DND-41 (cell line): ENCODE measurements around the gene CFAP97D2.

Experiments
- ATAC-seq: fragments of 200-7000 bp; cut with Tn5 transposase; 3 replicates; pipeline ENCODE4 v1.9.1; 2021; ENCODE audit warnings: low read depth; ENCODE audit not compliant: insufficient read depth
- DNase-seq: peaks from one replicate; pipeline ENCODE4 v3.0.0-alpha.2; 2020
- H2AFZ ChIP-seq: 2 replicates; pipeline ENCODE4 v1.6.0; 2012; ENCODE audit warnings: low read depth, low read length
- H3K27ac ChIP-seq: 2 replicates; pipeline ENCODE4 v1.5.1; 2012; ENCODE audit warnings: low read length, inconsistent platforms
- H3K27me3 ChIP-seq: fragments of 200-600 bp; sonication (generic); 2 replicates; pipeline ENCODE4 v1.6.0; 2012; ENCODE audit warnings: low read length, mild to moderate bottlenecking, inconsistent platforms; ENCODE audit not compliant: insufficient read depth, poor library complexity
- H3K36me3 ChIP-seq: 2 replicates; pipeline ENCODE4 v1.5.1; 2012; ENCODE audit warnings: low read length, inconsistent platforms; ENCODE audit not compliant: insufficient read depth
- H3K4me1 ChIP-seq: 2 replicates; pipeline ENCODE4 v1.5.1; 2012; ENCODE audit warnings: mild to moderate bottlenecking, low read length; ENCODE audit not compliant: insufficient read depth
- H3K4me2 ChIP-seq: 2 replicates; pipeline ENCODE4 v1.6.0; 2012; ENCODE audit warnings: mild to moderate bottlenecking, moderate library complexity, low read length, inconsistent platforms; ENCODE audit not compliant: insufficient read depth
- H3K4me3 ChIP-seq, 2 experiments: fragments of 200-600 bp in 1 of 2; shearing (Covaris generic) in 1 of 2; 2 replicates each; pipeline ENCODE4 v1.5.1; 2012 to 2016; ENCODE audit warnings: inconsistent platforms in 2 of 2, low read length in 2 of 2, mild to moderate bottlenecking in 2 of 2, low read depth in 1 of 2, moderate library complexity in 1 of 2
- H3K79me2 ChIP-seq: 2 replicates; pipeline ENCODE4 v1.6.0; 2012; ENCODE audit warnings: low read length, inconsistent platforms; ENCODE audit not compliant: insufficient read depth
- H3K9ac ChIP-seq: 2 replicates; pipeline ENCODE4 v1.6.0; 2012; ENCODE audit warnings: low read depth, mild to moderate bottlenecking, inconsistent platforms, low read length, moderate library complexity
- H3K9me3 ChIP-seq: 2 replicates; pipeline ENCODE4 v1.5.1; 2012; ENCODE audit warnings: low read length, moderate library complexity, mild to moderate bottlenecking, inconsistent platforms; ENCODE audit not compliant: insufficient read depth, severe bottlenecking
- H4K20me1 ChIP-seq: 2 replicates; pipeline ENCODE4 v1.6.0; 2012; ENCODE audit warnings: low read length; ENCODE audit not compliant: insufficient read depth
- CTCF ChIP-seq: IDR thresholded peaks from 2 replicates; pipeline ENCODE4 v1.5.1; 2012; ENCODE audit warnings: borderline replicate concordance, low read length, moderate library complexity, mild to moderate bottlenecking; ENCODE audit not compliant: poor library complexity, severe bottlenecking; ENCODE audit errors: extremely low read depth
- EZH2 ChIP-seq: IDR thresholded peaks from 3 replicates; pipeline ENCODE4 v1.6.1; 2012; ENCODE audit warnings: borderline replicate concordance, low read depth, mild to moderate bottlenecking, moderate library complexity, low read length, inconsistent platforms; ENCODE audit not compliant: severe bottlenecking

Gene CFAP97D2

GRCh38 chr13:114266241-114266640 lies 87.2 kb downstream of the CFAP97D2 start:
- TF ChIP-seq CTCF, result no peak
- TF ChIP-seq EZH2, result no peak
- no peaks in the 10 kb centered on the region for H3K27me3 ChIP-seq
- H3K36me3 ChIP-seq, result peaks cover 88% of the 10 kb centered on the region
- ATAC-seq (no peak), DNase-seq (no peak)
- no peak overlapping the region for H3K4me3 ChIP-seq
- no peaks in the 10 kb centered on the region for H3K79me2 ChIP-seq
- H3K4me1 ChIP-seq, result peaks cover 32% of the 10 kb centered on the region
- no peak overlapping the region for H3K4me2 ChIP-seq
- no peaks in the 10 kb centered on the region for H3K9me3 ChIP-seq
- no peak overlapping the region for H3K9ac ChIP-seq
- no peak overlapping the region for H2AFZ ChIP-seq
- H3K27ac ChIP-seq, result no peak overlapping the region
- H4K20me1 ChIP-seq, result peaks cover 11% of the 10 kb centered on the region

GRCh38 chr13:114268344-114269280 lies 89.6 kb downstream of the CFAP97D2 start:
- Histone ChIP-seq H3K36me3 (peaks cover 84% of the 10 kb centered on the region), H3K4me2 (no peak overlapping the region), H3K4me3 (no peak overlapping the region), H3K79me2 (no peaks in the 10 kb centered on the region), H4K20me1 (peaks cover 3% of the 10 kb centered on the region; the same call in 1 of the 2 replicates), H2AFZ (no peak overlapping the region), H3K9ac (no peak overlapping the region), H3K27me3 (no peaks in the 10 kb centered on the region), H3K4me1 (peaks cover 8% of the 10 kb centered on the region), H3K9me3 (no peaks in the 10 kb centered on the region), H3K27ac (no peak overlapping the region)
- ATAC-seq (no peak), DNase-seq (no peak)
- TF ChIP-seq EZH2, result no peak
- no peak for TF ChIP-seq CTCF

GRCh38 chr13:114269281-114269770 lies 90.3 kb downstream of the CFAP97D2 start:
- H3K79me2 ChIP-seq, result no peaks in the 10 kb centered on the region
- H3K4me2 ChIP-seq, result no peak overlapping the region
- H3K9me3 ChIP-seq, result no peaks in the 10 kb centered on the region
- H3K27ac ChIP-seq, result no peak overlapping the region
- no peak for TF ChIP-seq CTCF
- no peak overlapping the region for H3K4me3 ChIP-seq
- no peak overlapping the region for H3K9ac ChIP-seq
- H3K27me3 ChIP-seq, result no peaks in the 10 kb centered on the region
- ATAC-seq (no peak), DNase-seq (no peak)
- H3K36me3 ChIP-seq, result peaks cover 82% of the 10 kb centered on the region
- peaks cover under 1% of the 10 kb centered on the region; the same call in 1 of the 2 replicates for H3K4me1 ChIP-seq
- H2AFZ ChIP-seq, result no peak overlapping the region
- H4K20me1 ChIP-seq, result no peaks in the 10 kb centered on the region
